Neural cell (in vitro differentiated cells): ENCODE results near the gene ZNF850. TPM values are rescaled to one million over a fixed set of nuclear protein-coding genes. Genes with fewer than 3 reads are reported as not detected.
"Not testable (repeated sequence)": the region's sequence is repeated elsewhere in the genome, so short reads cannot be mapped to it uniquely, and the experiment has no call there.

ENCODE experiments used
- H2AFZ ChIP-seq: fragments of 200-600, 300-800 bp; sonication (generic), shearing (Covaris generic); 2 replicates; pipeline ENCODE4 v1.6.0; 2014; ENCODE audit warnings: low read depth, mild to moderate bottlenecking, antibody characterized with exemption, low read length, moderate library complexity
- H3F3A ChIP-seq: fragments of 200-600 bp; shearing (Covaris generic); 2 replicates; pipeline ENCODE4 v1.6.1; 2016; ENCODE audit warnings: mild to moderate bottlenecking, moderate library complexity, mixed read lengths, antibody characterized with exemption, low read length; ENCODE audit not compliant: insufficient read depth, poor library complexity, severe bottlenecking
- H3K27ac ChIP-seq: fragments of 200-600, 300-800 bp; sonication (generic), shearing (Covaris generic); 2 replicates; pipeline ENCODE4 v1.5.1; 2014; ENCODE audit warnings: mild to moderate bottlenecking, low read length, moderate library complexity
- H3K27me3 ChIP-seq: fragments of 300-800, 200-600 bp; sonication (generic), shearing (Covaris generic); 2 replicates; pipeline ENCODE4 v1.6.0; 2014; ENCODE audit warnings: mild to moderate bottlenecking, low read depth, low read length, moderate library complexity; ENCODE audit not compliant: insufficient read depth
- H3K36me3 ChIP-seq: fragments of 300-800, 200-600 bp; sonication (generic), shearing (Covaris generic); 2 replicates; pipeline ENCODE4 v1.5.1; 2014; ENCODE audit warnings: mild to moderate bottlenecking, antibody characterized with exemption, low read length, moderate library complexity; ENCODE audit not compliant: insufficient read depth
- H3K4me2 ChIP-seq: fragments of 300-800, 200-600 bp; sonication (generic), shearing (Covaris generic); 2 replicates; pipeline ENCODE4 v1.6.0; 2014; ENCODE audit warnings: mild to moderate bottlenecking, low read length
- H3K4me3 ChIP-seq: fragments of 300-800, 200-600 bp; sonication (generic), shearing (Covaris generic); 2 replicates; pipeline ENCODE4 v1.5.1; 2014; ENCODE audit warnings: mild to moderate bottlenecking, low read length, moderate library complexity
- H3K79me2 ChIP-seq: fragments of 200-600 bp; shearing (Covaris generic); replicated peaks from 2 replicates; pipeline ENCODE4 v1.6.0; 2014; ENCODE audit warnings: mild to moderate bottlenecking, low read length, moderate library complexity; ENCODE audit not compliant: insufficient read depth
- H3K9ac ChIP-seq: fragments of 300-800, 200-600 bp; sonication (generic), shearing (Covaris generic); 2 replicates; pipeline ENCODE4 v1.6.1; 2016; ENCODE audit warnings: mild to moderate bottlenecking, low read length, mixed read lengths
- H3K9me2 ChIP-seq: fragments of 200-600 bp; shearing (Covaris generic); 2 replicates; pipeline ENCODE4 v1.6.1; 2016; ENCODE audit warnings: mild to moderate bottlenecking, low read length, mixed read lengths; ENCODE audit not compliant: insufficient read depth
- H3K9me3 ChIP-seq: fragments of 200-600, 300-800 bp; sonication (generic), shearing (Covaris generic); 2 replicates; pipeline ENCODE4 v1.6.1; 2016; ENCODE audit warnings: mild to moderate bottlenecking, mixed run types, low read length, moderate library complexity, mixed read lengths
- H4K20me1 ChIP-seq: fragments of 200-600 bp; shearing (Covaris generic); 2 replicates; pipeline ENCODE4 v1.6.1; 2016; ENCODE audit warnings: mild to moderate bottlenecking, mixed run types; ENCODE audit not compliant: insufficient read depth
- CTCF ChIP-seq: fragments of 450-650 bp; IDR thresholded peaks from 2 replicates; pipeline ENCODE4 v1.5.1; 2014; ENCODE audit warnings: antibody characterized with exemption, mild to moderate bottlenecking, moderate library complexity; ENCODE audit not compliant: poor library complexity, severe bottlenecking
- EP300 ChIP-seq: fragments of 450-650 bp; conservative IDR thresholded peaks from 2 replicates; pipeline ENCODE4 v1.6.1; 2014; ENCODE audit warnings: antibody characterized with exemption, mild to moderate bottlenecking, moderate library complexity; ENCODE audit not compliant: poor library complexity, severe bottlenecking
- EZH2 ChIP-seq: fragments of 200-600, 300-800 bp; shearing (Covaris generic), sonication (generic); IDR thresholded peaks from 2 replicates; pipeline ENCODE4 v1.6.1; 2014; ENCODE audit warnings: antibody characterized with exemption, low read length, borderline replicate concordance, mild to moderate bottlenecking; ENCODE audit not compliant: insufficient read depth, poor library complexity, severe bottlenecking
- MXI1 ChIP-seq: fragments of 450-650 bp; conservative IDR thresholded peaks from 2 replicates; pipeline ENCODE4 v1.6.1; 2014; ENCODE audit warnings: antibody characterized with exemption, mild to moderate bottlenecking; ENCODE audit not compliant: poor library complexity, severe bottlenecking
- POLR2AphosphoS5 ChIP-seq: IDR thresholded peaks from 2 replicates; pipeline ENCODE4 v1.6.1; 2012
- RAD21 ChIP-seq: fragments of 450-650 bp; conservative IDR thresholded peaks from 2 replicates; pipeline ENCODE4 v1.6.1; 2014; ENCODE audit warnings: antibody characterized with exemption, mild to moderate bottlenecking, moderate library complexity
- REST ChIP-seq: IDR thresholded peaks from 2 replicates; pipeline ENCODE4 v1.6.1; 2012; ENCODE audit warnings: borderline replicate concordance
- SMC3 ChIP-seq: fragments of 450-650 bp; conservative IDR thresholded peaks from 2 replicates; pipeline ENCODE4 v1.6.1; 2014; ENCODE audit warnings: antibody characterized with exemption, mild to moderate bottlenecking, moderate library complexity; ENCODE audit not compliant: poor library complexity
- TAF1 ChIP-seq: IDR thresholded peaks from 2 replicates; pipeline ENCODE4 v1.6.1; 2012; ENCODE audit warnings: low read depth
- polyA plus RNA-seq: library from polyadenylated mRNA; depleted of rRNA; stranded (reverse); fragments of >200 nt; gene quantifications from 2 replicates; pipeline ENCODE4 v1.2.3, GENCODE V29; 2014

ZNF850 gene
- polyA plus RNA-seq, 1 donor from 2014 or later: 1.0 TPM

GRCh38 chr19:36771261-36772231 lies 1.1 kb downstream of the ZNF850 start:
- H3K9ac ChIP-seq: peak overlapping the region; percentile 69
- no peaks in the 10 kb centered on the region for H4K20me1 ChIP-seq
- no peaks in the 10 kb centered on the region for H3K27me3 ChIP-seq
- TF ChIP-seq SMC3: no peak
- no peak for TF ChIP-seq EZH2
- no peak for TF ChIP-seq REST
- no peak for TF ChIP-seq RAD21
- TF ChIP-seq EP300: no peak
- TF ChIP-seq MXI1: no peak
- no peak for TF ChIP-seq TAF1
- TF ChIP-seq CTCF: no peak
- TF ChIP-seq POLR2AphosphoS5: no peak
- H3K27ac ChIP-seq: no peak overlapping the region
- H3K9me3 ChIP-seq: peaks cover 9% of the 10 kb centered on the region
- H3K4me2 ChIP-seq: peak overlapping the region; percentile 72
- no peaks in the 10 kb centered on the region for H3K36me3 ChIP-seq
- H3K79me2 ChIP-seq: no peaks in the 10 kb centered on the region
- H3K4me3 ChIP-seq: peak overlapping the region; percentile 95
- no peaks in the 10 kb centered on the region for H3K9me2 ChIP-seq
- no peaks in the 10 kb centered on the region for H3F3A ChIP-seq
- H2AFZ ChIP-seq: no peak overlapping the region

- H3K4me3 ChIP-seq: no peak overlapping the region
- no peaks in the 10 kb centered on the region for H4K20me1 ChIP-seq
- TF ChIP-seq RAD21 (no peak), POLR2AphosphoS5 (no peak), TAF1 (no peak), MXI1 (no peak), CTCF (no peak), EP300 (no peak), REST (no peak)
- peaks cover 32% of the 10 kb centered on the region for H3K36me3 ChIP-seq
- no peak overlapping the region for H3K27ac ChIP-seq
- H2AFZ ChIP-seq: no peak overlapping the region
- H3K79me2 ChIP-seq: no peaks in the 10 kb centered on the region
- H3K9me3 ChIP-seq: peaks cover 51% of the 10 kb centered on the region
- no peaks in the 10 kb centered on the region for H3K27me3 ChIP-seq
- no peaks in the 10 kb centered on the region for H3K9me2 ChIP-seq
- no peak overlapping the region for H3K4me2 ChIP-seq
- no peaks in the 10 kb centered on the region for H3F3A ChIP-seq
- H3K9ac ChIP-seq: no peak overlapping the region
Observed at GRCh38 chr19:36750066-36750691, 22.4 kb downstream of the ZNF850 start.

- not testable (repeated sequence) for H2AFZ ChIP-seq, H3F3A ChIP-seq, H3K9ac ChIP-seq, H4K20me1 ChIP-seq, H3K9me2 ChIP-seq, H3K79me2 ChIP-seq, H3K27ac ChIP-seq, H3K27me3 ChIP-seq, H3K4me3 ChIP-seq, H3K4me2 ChIP-seq
- peaks cover 45% of the 10 kb centered on the region for H3K9me3 ChIP-seq
- peaks cover 32% of the 10 kb centered on the region for H3K36me3 ChIP-seq
Observed at GRCh38 chr19:36749613-36750012, 23.0 kb downstream of the ZNF850 start.
